Endothelial cell (in vitro differentiated cells): Measurements from ENCODE around the gene ZNF319. TPM values are rescaled to one million over a fixed set of nuclear protein-coding genes. Genes with fewer than 3 reads are reported as not detected.
"Not testable (repeated sequence)": the region's sequence is repeated elsewhere in the genome, so short reads cannot be mapped to it uniquely, and the experiment has no call there.

ENCODE experiments used
- DNase-seq: peaks from one replicate; pipeline ENCODE4 v3.0.0; 2021; ENCODE audit warnings: low spot score
- H3K27ac Mint-ChIP-seq: one replicate; pipeline ENCODE4 v1.8.0; 2021; ENCODE audit warnings: mixed read lengths, inconsistent platforms; ENCODE audit not compliant: unreplicated experiment
- H3K27me3 Mint-ChIP-seq: one replicate; pipeline ENCODE4 v1.8.0; 2021; ENCODE audit warnings: mild to moderate bottlenecking, moderate library complexity, mixed read lengths, inconsistent platforms; ENCODE audit not compliant: unreplicated experiment
- H3K36me3 Mint-ChIP-seq: one replicate; pipeline ENCODE4 v1.8.0; 2021; ENCODE audit warnings: mild to moderate bottlenecking, low read depth, mixed read lengths, inconsistent platforms; ENCODE audit not compliant: unreplicated experiment
- H3K4me1 Mint-ChIP-seq: one replicate; pipeline ENCODE4 v1.8.0; 2021; ENCODE audit warnings: mild to moderate bottlenecking, mixed read lengths, inconsistent platforms; ENCODE audit not compliant: unreplicated experiment
- H3K4me3 Mint-ChIP-seq: one replicate; pipeline ENCODE4 v1.8.0; 2021; ENCODE audit warnings: mild to moderate bottlenecking, mixed read lengths, inconsistent platforms; ENCODE audit not compliant: unreplicated experiment
- H3K9me3 Mint-ChIP-seq: one replicate; pipeline ENCODE4 v1.8.0; 2021; ENCODE audit warnings: mixed read lengths, inconsistent platforms; ENCODE audit not compliant: unreplicated experiment
- CTCF ChIP-seq: fragments of 200-600 bp; sonication (generic); IDR thresholded peaks from one replicate; pipeline ENCODE4 v1.5.0; 2021; ENCODE audit warnings: antibody characterized with exemption; ENCODE audit not compliant: unreplicated experiment
- total RNA-seq: library from RNA; stranded (reverse); fragmentation: NEBNext Ultra II Directional; extraction: Animal tissue kit (Norgen Biotek cat#: 25700); gene quantifications from one replicate; pipeline ENCODE4 v1.2.1, GENCODE V29; 2021; ENCODE audit not compliant: unreplicated experiment

The ZNF319 gene
- total RNA-seq, 1 donor from 2014 or later, result 16.1 TPM

GRCh38 chr16:57979006-57979585 is 21.4 kb downstream of the ZNF319 start:
- TF ChIP-seq CTCF, result no peak
- Mint-ChIP-seq H3K27me3 (peaks cover under 1% of the 10 kb centered on the region), H3K4me1 (no peaks in the 10 kb centered on the region), H3K9me3 (no peaks in the 10 kb centered on the region), H3K36me3 (no peaks in the 10 kb centered on the region), H3K4me3 (no peak overlapping the region), H3K27ac (no peak overlapping the region)
- DNase-seq, result no peak

- not testable (repeated sequence) for H3K4me1 Mint-ChIP-seq, H3K27me3 Mint-ChIP-seq, H3K27ac Mint-ChIP-seq, H3K36me3 Mint-ChIP-seq, H3K9me3 Mint-ChIP-seq, H3K4me3 Mint-ChIP-seq, DNase-seq
These were observed 22.4 kb downstream of the ZNF319 start for GRCh38 chr16:57978070-57978465.

GRCh38 chr16:57977418-57978069 is 22.9 kb downstream of the ZNF319 start:
- H3K36me3 Mint-ChIP-seq, result no peaks in the 10 kb centered on the region
- H3K4me3 Mint-ChIP-seq, result no peak overlapping the region
- H3K27ac Mint-ChIP-seq, result no peak overlapping the region
- no peaks in the 10 kb centered on the region for H3K4me1 Mint-ChIP-seq
- no peak for DNase-seq
- H3K27me3 Mint-ChIP-seq, result no peaks in the 10 kb centered on the region
- TF ChIP-seq CTCF, result no peak
- no peaks in the 10 kb centered on the region for H3K9me3 Mint-ChIP-seq

GRCh38 chr16:57976331-57976796 is 24.1 kb downstream of the ZNF319 start:
- Mint-ChIP-seq H3K9me3 (no peaks in the 10 kb centered on the region), H3K27ac (no peak overlapping the region), H3K27me3 (peaks cover 2% of the 10 kb centered on the region), H3K36me3 (no peaks in the 10 kb centered on the region), H3K4me3 (no peak overlapping the region), H3K4me1 (peaks cover 4% of the 10 kb centered on the region)
- no peak for DNase-seq
- TF ChIP-seq CTCF, result no peak

GRCh38 chr16:57972306-57972705 is 28.2 kb downstream of the ZNF319 start:
- Mint-ChIP-seq H3K27me3 (peaks cover 2% of the 10 kb centered on the region), H3K4me1 (peaks cover 4% of the 10 kb centered on the region), H3K36me3 (no peaks in the 10 kb centered on the region), H3K9me3 (no peaks in the 10 kb centered on the region), H3K27ac (peak overlapping the region; percentile 67), H3K4me3 (no peak overlapping the region)
- DNase-seq, result no peak
- TF ChIP-seq CTCF, result no peak
